DND-41 (cell line): Measurements from ENCODE around the gene DPYD.

Source experiments
- EZH2 ChIP-seq: IDR thresholded peaks from 3 replicates; pipeline ENCODE4 v1.6.1; 2012; ENCODE audit warnings: borderline replicate concordance, low read depth, mild to moderate bottlenecking, moderate library complexity, low read length, inconsistent platforms; ENCODE audit not compliant: severe bottlenecking
- TF ChIP-seq, protein P1 (sequence below): IDR thresholded peaks from 2 replicates; pipeline ENCODE4 v1.5.1; 2012; ENCODE audit warnings: borderline replicate concordance, low read length, moderate library complexity, mild to moderate bottlenecking; ENCODE audit not compliant: poor library complexity, severe bottlenecking; ENCODE audit errors: extremely low read depth

DNA sequence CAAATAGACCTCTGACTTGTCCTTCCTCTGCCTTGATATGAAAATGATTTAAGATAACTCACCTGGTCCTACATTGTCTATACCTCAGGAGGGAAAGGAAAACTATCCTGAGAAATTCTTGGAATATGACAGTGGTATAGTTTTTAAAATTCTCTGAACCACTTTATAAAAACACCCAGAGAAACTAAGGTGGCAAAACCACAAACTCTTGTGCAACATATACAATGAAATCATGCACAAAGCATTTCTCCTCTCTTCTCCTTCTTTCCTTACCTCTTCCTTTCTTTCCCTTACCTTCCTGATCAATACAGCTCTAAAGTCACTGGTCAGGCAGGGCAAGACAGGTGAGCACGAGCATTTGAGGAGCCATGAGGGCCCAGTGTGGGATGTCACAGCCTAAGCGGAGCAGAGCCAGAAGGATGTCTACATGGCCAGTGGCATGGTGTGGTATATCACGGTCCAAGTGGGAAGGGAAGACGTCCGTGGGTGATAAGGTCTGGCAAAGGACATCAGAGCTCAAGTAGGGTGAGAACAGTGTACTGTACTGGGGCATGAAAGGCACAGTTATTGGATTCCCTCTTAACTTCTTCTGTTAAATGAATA lies 543.3 kb downstream of the DPYD start:
- TF ChIP-seq, protein P1, sequence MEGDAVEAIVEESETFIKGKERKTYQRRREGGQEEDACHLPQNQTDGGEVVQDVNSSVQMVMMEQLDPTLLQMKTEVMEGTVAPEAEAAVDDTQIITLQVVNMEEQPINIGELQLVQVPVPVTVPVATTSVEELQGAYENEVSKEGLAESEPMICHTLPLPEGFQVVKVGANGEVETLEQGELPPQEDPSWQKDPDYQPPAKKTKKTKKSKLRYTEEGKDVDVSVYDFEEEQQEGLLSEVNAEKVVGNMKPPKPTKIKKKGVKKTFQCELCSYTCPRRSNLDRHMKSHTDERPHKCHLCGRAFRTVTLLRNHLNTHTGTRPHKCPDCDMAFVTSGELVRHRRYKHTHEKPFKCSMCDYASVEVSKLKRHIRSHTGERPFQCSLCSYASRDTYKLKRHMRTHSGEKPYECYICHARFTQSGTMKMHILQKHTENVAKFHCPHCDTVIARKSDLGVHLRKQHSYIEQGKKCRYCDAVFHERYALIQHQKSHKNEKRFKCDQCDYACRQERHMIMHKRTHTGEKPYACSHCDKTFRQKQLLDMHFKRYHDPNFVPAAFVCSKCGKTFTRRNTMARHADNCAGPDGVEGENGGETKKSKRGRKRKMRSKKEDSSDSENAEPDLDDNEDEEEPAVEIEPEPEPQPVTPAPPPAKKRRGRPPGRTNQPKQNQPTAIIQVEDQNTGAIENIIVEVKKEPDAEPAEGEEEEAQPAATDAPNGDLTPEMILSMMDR: no peak
- no peak for TF ChIP-seq EZH2
